NK-92 (cell line): ENCODE measurements around the gene FHIT.
"Not testable (repeated sequence)": the region's sequence is repeated elsewhere in the genome, so short reads cannot be mapped to it uniquely, and the experiment has no call there.

ENCODE experiments used
- DNase-seq: peaks from one replicate; lab custom pipeline; 2025; ENCODE audit not compliant: unreplicated experiment; lab: John Stamatoyannopoulos, UW

The FHIT gene

GRCh38 chr3:60585918-60586317, 665.3 kb downstream of the FHIT start:
- DNase-seq: no peak

GRCh38 chr3:60584250-60584649, 667.0 kb downstream of the FHIT start:
- no peak for DNase-seq

DNA sequence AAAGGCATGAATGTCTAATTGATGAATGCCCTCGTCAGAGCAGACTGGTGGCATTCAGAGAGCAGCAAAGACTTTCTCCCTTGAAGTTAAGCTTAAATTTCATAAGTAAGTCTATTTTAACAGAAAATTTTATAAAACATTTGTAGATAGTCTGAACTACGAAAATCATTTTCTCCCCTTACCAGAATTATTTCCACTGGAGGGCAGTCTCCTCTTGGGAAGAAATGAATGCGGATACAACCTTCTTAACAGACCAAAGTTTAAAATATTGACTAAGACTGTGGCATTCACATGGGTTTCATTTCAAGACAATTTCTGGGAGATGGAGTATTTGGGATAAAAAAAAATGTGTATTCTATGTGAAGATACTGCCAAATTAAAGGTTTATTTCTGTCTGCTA, 669.0 kb downstream of the FHIT start:
- DNase-seq: no peak

DNA sequence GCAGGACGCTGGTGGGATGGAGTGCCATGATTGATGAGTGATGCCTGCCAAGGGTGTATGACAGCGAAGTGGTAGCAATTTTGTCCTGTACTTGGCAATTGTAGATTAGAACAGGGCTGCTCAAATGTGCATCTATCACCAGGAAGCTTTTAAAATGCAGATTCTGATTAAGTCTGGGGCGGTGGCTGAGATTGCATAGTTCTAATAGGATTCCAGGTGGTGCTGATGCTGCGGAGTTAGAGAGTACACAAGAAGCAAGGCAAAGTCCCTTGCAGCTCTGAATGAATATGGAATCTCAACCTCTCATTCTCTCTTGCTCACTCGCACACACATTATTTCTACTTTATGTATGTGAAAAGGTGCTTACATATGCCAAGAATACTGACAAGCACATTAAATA, 670.4 kb downstream of the FHIT start:
- DNase-seq: no peak

DNA sequence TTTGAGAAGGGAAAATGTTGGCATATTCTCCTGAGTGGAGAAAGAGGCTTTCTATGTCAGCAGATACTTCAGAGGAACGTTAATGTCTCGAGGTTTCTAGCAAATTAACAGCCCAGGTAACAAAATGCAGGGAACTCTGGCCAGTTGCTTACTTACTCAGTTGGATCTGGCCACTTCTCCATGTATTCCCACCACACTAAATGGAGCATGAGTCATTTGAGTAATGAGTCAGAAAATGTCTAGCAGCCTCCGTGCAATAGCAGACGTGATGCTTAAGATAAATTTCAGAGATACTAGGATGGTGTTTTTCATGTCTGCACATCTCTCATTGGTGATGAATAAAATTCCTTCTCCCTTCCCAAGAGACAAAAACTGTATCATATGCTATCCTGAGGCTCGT, 671.5 kb downstream of the FHIT start:
- DNase-seq: no peak

GRCh38 chr3:60578936-60579335, 672.3 kb downstream of the FHIT start:
- DNase-seq: no peak

GRCh38 chr3:60577601-60578000, 673.7 kb downstream of the FHIT start:
- DNase-seq: no peak

- no peak for DNase-seq
Measured at GRCh38 chr3:60575718-60576272, 675.5 kb downstream of the FHIT start.

GRCh38 chr3:60574046-60574769, 677.0 kb downstream of the FHIT start:
- DNase-seq: no peak

DNA sequence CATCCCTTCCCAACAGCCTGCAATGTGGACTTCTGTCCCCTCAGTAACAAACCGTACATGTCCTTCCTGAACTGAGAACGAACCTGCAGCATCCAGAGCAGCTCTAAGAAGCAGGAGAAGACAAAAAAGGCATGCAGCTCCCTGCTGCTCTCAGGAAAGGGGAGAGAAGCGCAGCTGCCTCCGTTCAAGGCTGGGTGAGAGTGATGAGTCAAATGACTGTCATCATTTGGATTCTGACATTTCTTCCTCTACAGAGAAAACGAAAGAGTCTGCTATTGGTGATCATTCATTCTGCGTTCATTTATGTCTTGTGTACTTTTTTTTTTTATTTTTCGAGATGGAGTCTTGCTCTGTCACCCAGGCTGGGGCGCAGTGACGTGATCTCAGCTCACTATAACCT, 677.8 kb downstream of the FHIT start:
- DNase-seq: no peak

GRCh38 chr3:60571511-60571910, 679.7 kb downstream of the FHIT start:
- no peak for DNase-seq

GRCh38 chr3:60557122-60557521, 694.1 kb downstream of the FHIT start:
- DNase-seq: no peak

DNA sequence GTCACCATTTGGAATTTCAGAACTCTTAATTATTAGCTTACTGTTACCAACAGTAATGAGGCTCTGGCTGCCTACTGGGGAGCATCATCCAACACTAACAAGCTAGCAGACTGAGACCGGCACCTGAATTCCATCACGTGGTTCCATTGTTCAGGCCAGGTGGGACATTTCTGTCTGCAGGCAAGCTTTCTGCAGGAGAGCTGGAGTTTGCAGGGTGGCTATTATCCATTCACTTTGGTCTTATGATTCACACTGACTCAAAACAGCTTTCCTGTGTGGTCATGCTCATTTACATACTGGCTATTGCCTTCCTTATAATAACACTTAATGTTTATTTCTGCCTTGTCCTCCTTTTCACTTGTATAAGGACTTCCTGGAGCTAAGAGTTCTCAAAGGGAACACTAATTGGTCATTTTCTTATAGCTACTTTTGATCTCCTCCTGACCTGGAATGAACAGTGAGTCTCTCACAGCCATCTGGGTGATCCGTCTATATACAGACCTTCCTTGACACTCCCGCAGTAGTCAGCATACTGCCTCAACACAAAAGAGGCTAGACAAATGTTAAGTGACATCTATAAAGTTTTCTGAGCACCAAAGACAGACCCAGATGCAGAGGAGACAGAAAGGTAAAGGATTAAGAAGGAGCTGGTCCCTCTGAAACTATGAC, 695.4 kb downstream of the FHIT start:
- DNase-seq: no peak

DNA sequence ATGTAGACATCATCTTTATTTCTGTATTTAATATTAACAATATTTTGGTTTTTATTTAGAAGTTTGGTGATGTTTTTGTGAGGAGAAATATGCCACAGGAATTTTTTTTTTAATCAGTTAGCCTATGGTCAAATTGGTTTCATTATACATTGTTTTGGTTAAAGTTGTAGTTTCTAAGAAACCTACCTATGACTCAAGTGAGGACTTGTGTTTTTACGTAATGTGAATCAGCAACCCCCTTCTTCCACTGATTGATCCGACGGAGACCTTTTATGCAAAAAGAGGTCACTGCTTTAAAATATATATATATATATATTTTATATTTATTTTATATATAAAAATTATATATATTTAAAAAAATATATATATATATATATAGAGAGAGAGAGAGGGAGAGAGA, 698.1 kb downstream of the FHIT start:
- DNase-seq: no peak

- no peak for DNase-seq
Measured at GRCh38 chr3:60552581-60552980, 698.7 kb downstream of the FHIT start.

GRCh38 chr3:60551455-60552209, 699.6 kb downstream of the FHIT start:
- DNase-seq: no peak

DNA sequence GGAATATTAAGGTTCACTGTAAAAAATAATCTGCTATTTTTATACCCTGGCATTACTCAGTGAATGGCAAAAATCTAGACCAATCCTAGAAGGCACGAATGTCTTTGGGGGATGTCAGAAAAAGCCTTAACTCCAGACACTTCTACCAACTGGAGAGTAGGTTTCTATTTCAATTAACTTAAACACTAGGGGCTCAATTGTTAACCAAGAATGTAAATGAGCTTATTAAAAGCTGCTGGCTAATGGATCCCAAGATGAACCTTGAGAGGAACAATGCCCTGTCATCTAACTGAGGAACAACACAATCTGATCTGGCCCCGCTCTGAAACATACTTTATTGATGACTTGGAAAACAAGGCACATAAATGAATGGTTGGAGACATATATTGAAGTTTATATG, 701.4 kb downstream of the FHIT start:
- no peak for DNase-seq

DNA sequence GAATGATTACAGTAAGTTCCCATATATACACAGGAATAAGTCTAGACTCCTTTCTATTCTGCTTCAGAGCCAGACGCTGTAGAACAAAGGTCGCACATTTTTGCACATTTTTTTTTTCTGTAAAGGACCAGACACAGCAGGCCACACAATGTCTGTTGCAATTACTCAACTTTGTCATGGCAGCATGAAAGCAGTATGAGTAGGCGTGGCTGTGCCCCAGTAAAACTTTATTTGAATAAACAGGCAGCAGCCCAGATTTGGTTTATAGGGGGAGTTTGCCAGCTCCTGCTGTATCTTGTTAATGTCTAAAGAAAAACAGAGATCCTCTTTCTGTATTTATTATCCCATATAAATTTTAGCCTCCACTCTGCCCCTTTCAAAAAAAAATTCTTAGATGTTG, 708.3 kb downstream of the FHIT start:
- no peak for DNase-seq

DNA sequence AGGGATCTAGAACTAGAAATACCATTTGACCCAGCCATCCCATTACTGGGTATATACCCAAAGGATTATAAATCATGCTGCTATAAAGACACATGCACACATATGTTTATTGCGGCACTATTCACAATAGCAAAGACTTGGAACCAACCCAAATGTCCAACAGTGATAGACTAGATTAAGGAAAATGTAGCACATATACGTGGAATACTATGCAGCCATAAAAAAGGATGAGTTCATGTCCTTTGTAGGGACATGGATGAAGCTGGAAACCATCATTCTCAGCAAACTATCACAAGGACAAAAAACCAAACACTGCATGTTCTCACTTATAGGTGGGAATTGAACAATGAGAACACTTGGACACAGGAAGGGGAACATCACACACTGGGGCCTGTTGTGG, 711.9 kb downstream of the FHIT start:
- not testable (repeated sequence) for DNase-seq

DNA sequence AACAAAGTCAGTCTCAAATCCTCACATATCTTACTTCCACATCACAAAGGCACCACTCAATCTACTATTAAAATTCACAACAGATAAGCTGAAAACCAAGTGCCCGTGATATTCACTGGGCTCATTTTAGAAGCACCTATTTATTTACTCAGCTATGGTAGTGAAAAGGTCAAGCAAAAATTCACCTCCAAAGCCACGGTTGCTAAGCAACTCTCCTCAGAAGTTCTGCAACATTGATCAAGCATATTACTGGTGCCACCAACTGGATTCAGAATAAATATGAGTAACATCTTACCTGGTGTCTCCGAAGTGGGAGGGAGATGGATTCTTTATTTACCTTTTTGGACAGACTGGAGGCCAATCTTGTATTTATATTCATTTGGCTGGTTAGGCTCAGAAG, 714.8 kb downstream of the FHIT start:
- DNase-seq: no peak

GRCh38 chr3:60531759-60532158, 719.5 kb downstream of the FHIT start:
- DNase-seq: no peak

GRCh38 chr3:60528651-60529050, 722.6 kb downstream of the FHIT start:
- no peak for DNase-seq
